ENCODE measurements around the gene UEVLD.

UEVLD gene

DNA sequence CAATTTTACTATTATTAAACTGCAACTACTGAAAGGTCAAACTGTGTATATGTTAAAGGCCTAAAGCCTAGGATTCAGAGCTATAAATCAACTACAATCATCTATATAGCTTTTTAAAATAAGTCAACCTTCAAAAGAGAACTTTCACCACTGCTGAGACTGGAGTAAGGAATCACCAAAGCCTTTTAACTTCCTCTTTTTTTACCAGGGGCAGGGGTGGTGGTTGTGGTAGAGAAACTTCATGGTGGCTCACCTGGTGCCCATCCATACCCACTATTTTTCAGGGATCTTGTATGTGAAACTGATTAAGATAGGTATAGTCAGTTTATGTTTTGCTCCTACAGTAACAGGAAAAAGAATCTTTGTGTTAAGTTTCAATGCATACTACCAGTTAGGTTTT lies 93.3 kb downstream of the UEVLD start:
- DNase-seq: no peak

DNA sequence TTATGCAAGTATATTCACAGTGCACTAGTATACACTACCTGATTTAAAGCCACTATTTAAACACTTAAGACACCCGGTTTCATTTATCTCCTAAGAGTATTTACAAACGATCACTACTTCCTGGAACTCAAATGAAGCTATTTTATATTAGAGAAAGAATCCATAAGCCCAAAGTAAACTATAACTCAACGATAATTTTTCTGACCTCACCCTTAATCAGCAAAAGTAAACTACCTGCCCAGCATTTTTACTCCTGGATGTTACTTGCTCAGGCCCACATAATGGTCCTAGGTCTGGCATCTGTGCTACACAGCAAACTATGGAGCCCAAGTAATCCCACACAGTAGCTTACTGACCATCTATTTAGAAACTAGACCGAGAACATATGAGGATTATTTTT lies 95.2 kb downstream of the UEVLD start:
- DNase-seq: no peak

DNA sequence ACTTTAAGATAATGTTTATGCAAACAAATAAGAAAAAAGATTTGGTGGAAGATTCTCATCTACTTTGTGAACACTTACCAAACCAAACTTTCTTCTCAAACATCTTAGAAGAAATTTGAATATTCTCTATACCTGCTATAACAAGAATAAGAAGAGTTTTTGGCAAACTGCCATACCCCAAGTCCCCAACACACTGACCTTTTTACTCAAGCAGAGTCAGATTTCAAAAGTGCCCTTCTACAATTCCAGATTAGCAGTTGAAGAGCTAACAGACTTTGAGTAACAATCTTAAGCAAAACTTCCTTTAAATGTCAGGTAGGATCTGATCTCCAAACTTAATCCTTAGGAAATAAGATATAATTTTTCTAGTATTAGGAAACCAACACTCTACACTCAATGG lies 95.6 kb downstream of the UEVLD start:
- DNase-seq: no peak

DNA sequence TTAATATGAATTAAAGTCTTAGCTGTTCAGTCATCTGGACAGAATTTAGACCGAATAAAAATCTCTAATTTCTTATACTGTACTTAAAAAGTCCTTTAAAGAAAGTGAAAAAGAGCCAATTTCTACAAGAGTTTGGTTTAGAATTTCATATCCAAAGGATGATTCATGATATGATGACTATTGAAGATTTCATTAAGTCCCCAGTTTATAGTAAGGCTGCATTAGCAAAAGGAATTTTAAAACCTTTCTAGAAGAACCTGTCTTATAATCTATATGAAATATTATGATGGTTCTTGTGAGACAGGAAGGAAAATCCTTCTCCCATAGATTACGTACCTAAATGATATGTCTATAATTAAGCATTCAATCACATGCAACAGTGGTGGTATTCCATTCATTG lies 96.6 kb downstream of the UEVLD start:
- no peak for DNase-seq

DNA sequence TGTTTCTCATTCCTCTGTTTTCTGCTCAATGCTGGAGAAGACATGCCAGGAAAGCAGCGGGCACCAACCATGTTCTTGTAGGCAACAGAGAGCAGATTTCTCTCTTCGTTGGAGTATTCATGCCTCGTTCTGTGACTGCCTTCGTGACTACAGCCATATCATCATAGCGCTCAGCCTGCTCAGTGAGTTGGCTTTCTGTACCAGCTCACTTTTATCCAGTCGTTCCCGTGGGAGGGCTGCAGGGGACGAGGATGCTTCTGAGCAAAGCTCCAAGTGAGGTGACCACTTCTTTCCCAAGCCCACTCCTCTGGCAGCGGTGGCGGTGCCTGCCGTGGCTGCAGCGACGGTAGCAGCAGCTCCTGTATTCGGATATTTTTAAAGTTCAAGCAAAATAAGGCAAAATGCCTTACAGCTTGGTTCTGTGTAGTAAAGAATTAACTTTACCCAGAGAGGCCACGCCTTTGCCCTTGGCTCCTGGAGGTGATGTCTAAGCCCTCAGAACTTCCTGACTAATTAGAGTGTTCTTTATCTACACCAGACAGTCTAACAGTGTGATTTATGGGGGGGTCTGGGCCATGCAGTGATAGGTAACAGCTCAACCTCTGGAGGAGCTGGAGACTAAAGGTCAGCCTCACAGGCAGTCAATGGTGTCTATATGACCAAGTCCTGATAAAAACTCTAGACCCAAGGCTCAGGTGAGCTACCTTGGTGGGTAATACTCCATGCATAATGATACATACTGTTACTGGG lies 97.6 kb downstream of the UEVLD start:
- DNase-seq: no peak

DNA sequence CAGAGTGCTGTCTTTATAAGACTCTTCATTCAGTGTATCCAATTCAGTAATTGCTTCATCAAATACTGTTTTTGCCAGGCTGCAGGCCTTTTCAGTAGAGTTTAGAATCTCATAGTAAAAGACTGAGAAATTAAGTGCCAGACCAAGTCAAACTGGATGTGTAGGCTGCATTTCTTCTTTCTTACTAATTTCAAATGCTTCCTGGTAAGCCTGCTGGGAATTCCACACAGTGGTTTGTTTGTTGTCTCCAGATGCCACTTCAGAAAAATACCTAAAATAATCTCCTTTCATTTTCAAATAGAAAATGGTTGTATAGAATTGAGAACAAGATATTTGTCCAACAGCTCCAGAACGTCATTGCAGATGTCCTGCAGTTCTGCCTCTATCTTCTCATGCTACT lies 98.2 kb downstream of the UEVLD start:
- DNase-seq: no peak

DNA sequence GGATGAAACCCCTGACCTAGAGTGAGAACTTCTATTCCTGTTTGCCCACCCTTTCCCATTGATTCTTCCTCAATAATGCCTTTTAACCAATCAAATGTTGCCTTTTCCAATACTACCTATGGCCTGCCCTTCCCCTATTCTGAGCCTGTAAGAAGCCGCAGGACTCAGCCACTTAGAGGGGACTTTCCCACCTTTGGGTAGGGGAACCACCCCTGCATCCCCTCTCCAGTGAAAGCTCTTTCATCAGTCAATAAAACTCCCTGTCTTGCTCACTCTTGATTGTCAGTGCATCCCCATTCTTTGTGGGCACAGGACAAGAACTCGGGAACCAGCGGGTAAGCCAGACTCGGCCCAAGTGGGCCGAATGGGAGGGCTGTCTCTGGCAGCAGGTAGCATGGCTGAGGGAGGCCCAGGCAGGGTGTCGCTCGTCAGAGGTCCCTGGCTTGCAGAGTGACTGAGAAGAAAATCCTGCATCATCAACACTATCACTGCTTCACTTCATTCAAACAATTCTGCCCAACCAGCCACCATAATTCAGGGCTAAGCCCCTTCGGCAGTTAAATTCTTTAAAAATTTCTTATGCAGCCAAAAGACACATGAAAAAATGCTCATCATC lies 102.5 kb downstream of the UEVLD start:
- no peak for DNase-seq

All from NCI-H1436 (cell line).